GM12873 (cell line): Measurements from ENCODE around the gene ZBTB37.

Experiments used
- TF ChIP-seq, protein P1 (sequence below): IDR thresholded peaks from 2 replicates; pipeline ENCODE4 v1.5.1; 2012; ENCODE audit warnings: low read depth, mild to moderate bottlenecking, moderate library complexity, low read length, control low read depth; ENCODE audit not compliant: insufficient read depth; ENCODE audit errors: missing control alignments

ZBTB37 gene

GRCh38 chr1:173916667-173917066 lies 48.5 kb downstream of the ZBTB37 start:
- TF ChIP-seq, protein P1, sequence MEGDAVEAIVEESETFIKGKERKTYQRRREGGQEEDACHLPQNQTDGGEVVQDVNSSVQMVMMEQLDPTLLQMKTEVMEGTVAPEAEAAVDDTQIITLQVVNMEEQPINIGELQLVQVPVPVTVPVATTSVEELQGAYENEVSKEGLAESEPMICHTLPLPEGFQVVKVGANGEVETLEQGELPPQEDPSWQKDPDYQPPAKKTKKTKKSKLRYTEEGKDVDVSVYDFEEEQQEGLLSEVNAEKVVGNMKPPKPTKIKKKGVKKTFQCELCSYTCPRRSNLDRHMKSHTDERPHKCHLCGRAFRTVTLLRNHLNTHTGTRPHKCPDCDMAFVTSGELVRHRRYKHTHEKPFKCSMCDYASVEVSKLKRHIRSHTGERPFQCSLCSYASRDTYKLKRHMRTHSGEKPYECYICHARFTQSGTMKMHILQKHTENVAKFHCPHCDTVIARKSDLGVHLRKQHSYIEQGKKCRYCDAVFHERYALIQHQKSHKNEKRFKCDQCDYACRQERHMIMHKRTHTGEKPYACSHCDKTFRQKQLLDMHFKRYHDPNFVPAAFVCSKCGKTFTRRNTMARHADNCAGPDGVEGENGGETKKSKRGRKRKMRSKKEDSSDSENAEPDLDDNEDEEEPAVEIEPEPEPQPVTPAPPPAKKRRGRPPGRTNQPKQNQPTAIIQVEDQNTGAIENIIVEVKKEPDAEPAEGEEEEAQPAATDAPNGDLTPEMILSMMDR = no peak

GRCh38 chr1:173917149-173917548 lies 49.0 kb downstream of the ZBTB37 start, which contains the start of gene SERPINC1:
Gene SERPINC1, minus strand, starts transcription at chr1:173917327. Its CDS starts 68 bp downstream, at chr1:173917259.
- TF ChIP-seq, protein P1 = no peak

GRCh38 chr1:173917635-173918493 lies 49.7 kb downstream of the ZBTB37 start:
- TF ChIP-seq, protein P1 = no peak

GRCh38 chr1:173920861-173921260 lies 52.7 kb downstream of the ZBTB37 start:
- TF ChIP-seq, protein P1 = no peak

GRCh38 chr1:173925306-173926242 lies 57.4 kb downstream of the ZBTB37 start:
- TF ChIP-seq, protein P1 = no peak

GRCh38 chr1:173934440-173934839 lies 66.3 kb downstream of the ZBTB37 start:
- TF ChIP-seq, protein P1 = no peak

- TF ChIP-seq, protein P1 = no peak
Measured at GRCh38 chr1:173937062-173937461, 68.9 kb downstream of the ZBTB37 start.
